ENCODE data around the gene ZNF611.

DNA sequence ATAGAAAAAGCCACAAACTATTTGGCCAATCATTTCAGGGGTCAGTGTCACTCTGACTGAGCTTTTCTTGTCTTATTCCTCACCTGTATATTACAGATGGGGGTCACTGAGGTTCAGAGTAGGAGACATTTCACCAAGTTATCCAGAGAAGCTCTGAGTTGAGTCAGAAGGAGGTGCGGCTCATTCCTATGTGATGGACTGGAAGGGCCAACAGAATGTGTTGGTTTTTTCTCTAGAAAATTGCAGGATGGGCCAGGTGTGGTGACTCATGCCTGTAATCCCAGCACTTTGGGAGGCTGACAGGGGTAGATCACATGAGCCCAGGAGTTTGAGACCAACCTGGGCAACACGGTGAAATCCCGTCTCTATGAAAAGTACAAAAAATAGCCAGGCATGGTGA lies 72.2 kb downstream of the ZNF611 start:
- TF ChIP-seq GATA3 (IDR thresholded peaks at IDR 0.05; ENCODE audit: low read depth, low read length) (no peak), GATA2 (IDR thresholded peaks at IDR 0.05; ENCODE audit: low read depth, low read length) (no peak)
